HCT116 (cell line): ENCODE results near the gene IL17RE. TPM values are rescaled to one million over a fixed set of nuclear protein-coding genes. Genes with fewer than 3 reads are reported as not detected.

Experiments used
- EGR1 ChIP-seq: IDR thresholded peaks from 2 replicates; pipeline ENCODE4 v1.6.1; 2012; ENCODE audit warnings: low read depth
- ELF1 ChIP-seq: IDR thresholded peaks from 2 replicates; pipeline ENCODE4 v1.6.1; 2012; ENCODE audit warnings: low read depth, borderline replicate concordance
- EZH2phosphoT487 ChIP-seq: fragments of 200-600 bp; IDR thresholded peaks from 2 replicates; pipeline ENCODE4 v1.6.1; 2018; ENCODE audit warnings: antibody characterized with exemption, borderline replicate concordance
- RAD21 ChIP-seq: IDR thresholded peaks from 2 replicates; pipeline ENCODE4 v1.6.1; 2012; ENCODE audit warnings: low read depth, mild to moderate bottlenecking
- TCF7L2 ChIP-seq: IDR thresholded peaks from 2 replicates; pipeline ENCODE4 v1.7.0; 2011; ENCODE audit warnings: borderline replicate concordance, inconsistent platforms; ENCODE audit not compliant: insufficient read depth, insufficient read length; ENCODE audit errors: extremely low read depth
- YY1 ChIP-seq: IDR thresholded peaks from 2 replicates; pipeline ENCODE4 v1.6.1; 2011; ENCODE audit warnings: low read length, low read depth, moderate library complexity, mild to moderate bottlenecking; ENCODE audit not compliant: insufficient replicate concordance; ENCODE audit errors: extremely low read depth
- ZNF274 ChIP-seq: fragments of 200-500 bp; sonication (Bioruptor generic); IDR thresholded peaks from 2 replicates; pipeline ENCODE4 v1.6.1; 2014; ENCODE audit warnings: mild to moderate bottlenecking, low read depth, low read length, inconsistent platforms
- total RNA-seq: library from RNA; stranded (reverse); gene quantifications from one replicate; pipeline ENCODE4 v1.2.1, GENCODE V29; 2021; ENCODE audit not compliant: unreplicated experiment
- TF ChIP-seq, protein P1 (sequence below): IDR thresholded peaks from 2 replicates; pipeline ENCODE4 v1.6.1; 2012; ENCODE audit warnings: low read depth
- TF ChIP-seq, protein P2 (sequence below): IDR thresholded peaks from 2 replicates; pipeline ENCODE4 v1.6.1; 2012

The IL17RE gene
- total RNA-seq, 1 experiment from 2014 or later, result 14.3 TPM

DNA sequence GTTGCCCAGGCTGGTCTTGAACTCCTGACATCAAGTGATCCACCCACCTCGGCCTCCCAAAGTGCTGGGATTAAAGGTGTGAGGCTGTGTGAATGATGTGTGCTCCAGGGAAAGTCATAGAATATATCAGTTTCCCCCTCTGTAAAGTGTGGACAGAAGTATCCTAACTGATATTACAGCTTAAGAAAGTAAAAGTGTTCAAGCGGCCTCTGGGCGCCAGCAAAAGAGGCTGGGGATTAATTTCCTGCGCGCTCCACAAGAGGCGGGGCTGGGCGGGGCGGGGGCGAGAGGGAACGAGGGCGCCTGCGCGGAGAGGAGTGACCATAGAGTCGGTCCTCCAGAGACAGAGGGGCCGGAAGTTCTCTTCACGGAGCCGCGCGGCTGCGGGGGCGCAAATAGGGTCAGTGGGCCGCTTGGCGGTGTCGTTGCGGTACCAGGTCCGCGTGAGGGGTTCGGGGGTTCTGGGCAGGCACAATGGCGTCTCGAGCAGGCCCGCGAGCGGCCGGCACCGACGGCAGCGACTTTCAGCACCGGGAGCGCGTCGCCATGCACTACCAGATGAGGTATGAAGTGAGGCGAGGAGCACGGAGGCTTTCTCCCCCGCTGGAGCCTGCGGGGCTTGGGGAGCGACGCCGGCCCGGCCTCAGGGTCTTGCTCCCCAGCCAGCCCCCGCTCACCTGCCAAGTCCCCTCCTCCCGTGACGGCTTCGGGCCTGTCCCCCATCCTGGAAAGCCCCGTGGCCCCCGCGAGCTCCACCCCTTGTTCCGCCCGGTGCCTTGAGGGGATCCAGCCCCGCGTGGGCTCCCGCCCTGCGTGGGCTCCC lies 12.2 kb upstream of the IL17RE start, which contains the start of gene JAGN1 (continued):
- TF ChIP-seq, protein P1, sequence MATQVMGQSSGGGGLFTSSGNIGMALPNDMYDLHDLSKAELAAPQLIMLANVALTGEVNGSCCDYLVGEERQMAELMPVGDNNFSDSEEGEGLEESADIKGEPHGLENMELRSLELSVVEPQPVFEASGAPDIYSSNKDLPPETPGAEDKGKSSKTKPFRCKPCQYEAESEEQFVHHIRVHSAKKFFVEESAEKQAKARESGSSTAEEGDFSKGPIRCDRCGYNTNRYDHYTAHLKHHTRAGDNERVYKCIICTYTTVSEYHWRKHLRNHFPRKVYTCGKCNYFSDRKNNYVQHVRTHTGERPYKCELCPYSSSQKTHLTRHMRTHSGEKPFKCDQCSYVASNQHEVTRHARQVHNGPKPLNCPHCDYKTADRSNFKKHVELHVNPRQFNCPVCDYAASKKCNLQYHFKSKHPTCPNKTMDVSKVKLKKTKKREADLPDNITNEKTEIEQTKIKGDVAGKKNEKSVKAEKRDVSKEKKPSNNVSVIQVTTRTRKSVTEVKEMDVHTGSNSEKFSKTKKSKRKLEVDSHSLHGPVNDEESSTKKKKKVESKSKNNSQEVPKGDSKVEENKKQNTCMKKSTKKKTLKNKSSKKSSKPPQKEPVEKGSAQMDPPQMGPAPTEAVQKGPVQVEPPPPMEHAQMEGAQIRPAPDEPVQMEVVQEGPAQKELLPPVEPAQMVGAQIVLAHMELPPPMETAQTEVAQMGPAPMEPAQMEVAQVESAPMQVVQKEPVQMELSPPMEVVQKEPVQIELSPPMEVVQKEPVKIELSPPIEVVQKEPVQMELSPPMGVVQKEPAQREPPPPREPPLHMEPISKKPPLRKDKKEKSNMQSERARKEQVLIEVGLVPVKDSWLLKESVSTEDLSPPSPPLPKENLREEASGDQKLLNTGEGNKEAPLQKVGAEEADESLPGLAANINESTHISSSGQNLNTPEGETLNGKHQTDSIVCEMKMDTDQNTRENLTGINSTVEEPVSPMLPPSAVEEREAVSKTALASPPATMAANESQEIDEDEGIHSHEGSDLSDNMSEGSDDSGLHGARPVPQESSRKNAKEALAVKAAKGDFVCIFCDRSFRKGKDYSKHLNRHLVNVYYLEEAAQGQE, result no peak
- no peak for TF ChIP-seq TCF7L2
- TF ChIP-seq ZNF274, result no peak
- no peak for TF ChIP-seq EZH2phosphoT487
- TF ChIP-seq RAD21, result no peak
- TF ChIP-seq ELF1, result no peak; the same call in 1 of the 2 replicates
- TF ChIP-seq, protein P2, sequence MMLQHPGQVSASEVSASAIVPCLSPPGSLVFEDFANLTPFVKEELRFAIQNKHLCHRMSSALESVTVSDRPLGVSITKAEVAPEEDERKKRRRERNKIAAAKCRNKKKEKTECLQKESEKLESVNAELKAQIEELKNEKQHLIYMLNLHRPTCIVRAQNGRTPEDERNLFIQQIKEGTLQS, result no peak
- TF ChIP-seq EGR1, result peak; percentile 98
- no peak for TF ChIP-seq YY1
